CD14-positive monocyte (primary cell): ENCODE measurements around the gene MGLL. TPM values are rescaled to one million over a fixed set of nuclear protein-coding genes. Genes with fewer than 3 reads are reported as not detected.
A peak's percentile ranks its signal among the peaks of the same experiment; 100 is the strongest.

Source experiments
- DNase-seq, 3 donors: peaks; one replicate each; pipeline ENCODE4 v3.0.0-alpha.2; 2011 to 2022
- H2AFZ ChIP-seq: 2 replicates; pipeline ENCODE4 v1.6.0; 2012; ENCODE audit warnings: mild to moderate bottlenecking, low read depth, low read length, inconsistent platforms; ENCODE audit not compliant: insufficient read depth, poor library complexity, severe bottlenecking
- H3K27ac ChIP-seq, 2 donors: 1 replicate in 1 of 2; 2 replicates in 1 of 2; pipeline ENCODE4 v1.5.1; 2012 to 2013; ENCODE audit warnings: low read length in 2 of 2, control low read depth in 1 of 2, inconsistent platforms in 1 of 2, low read depth in 1 of 2, mild to moderate bottlenecking in 1 of 2
- H3K27me3 ChIP-seq, 2 donors: one replicate each; pipeline versions ENCODE4 v1.6.0 to v1.6.1; 2011 to 2013; ENCODE audit warnings: low read length in 2 of 2; ENCODE audit not compliant: control insufficient read depth in 2 of 2, insufficient read depth in 2 of 2
- H3K36me3 ChIP-seq, 2 donors: replicated peaks in 1 of 2; 1 replicate in 1 of 2; 2 replicates in 1 of 2; pipeline versions ENCODE4 v1.5.1 to v1.6.1; 2012 to 2013; ENCODE audit warnings: low read length in 2 of 2, control low read depth in 1 of 2, inconsistent platforms in 1 of 2, mild to moderate bottlenecking in 1 of 2; ENCODE audit not compliant: insufficient read depth in 2 of 2, control insufficient read depth in 1 of 2
- H3K4me1 ChIP-seq, 2 donors: 1 replicate in 1 of 2; 2 replicates in 1 of 2; pipeline versions ENCODE4 v1.5.1 to v1.6.1; 2012 to 2013; ENCODE audit warnings: low read length in 2 of 2, control low read depth in 1 of 2, inconsistent platforms in 1 of 2, mild to moderate bottlenecking in 1 of 2, moderate library complexity in 1 of 2; ENCODE audit not compliant: insufficient read depth in 2 of 2, control insufficient read depth in 1 of 2
- H3K4me2 ChIP-seq: replicated peaks from 2 replicates; pipeline ENCODE3; 2012; ENCODE audit warnings: low read length, moderate library complexity, mild to moderate bottlenecking; ENCODE audit not compliant: poor library complexity, severe bottlenecking; ENCODE audit errors: extremely low read depth
- H3K4me3 ChIP-seq, 3 experiments: fragments of 200-600 bp in 1 of 3; sonication (generic) in 1 of 3; replicated peaks in 1 of 3; 1 replicate in 2 of 3; 2 replicates in 1 of 3; pipeline ENCODE4 v1.5.1; 2011 to 2013; ENCODE audit warnings: low read length in 3 of 3, mild to moderate bottlenecking in 3 of 3, control low read depth in 2 of 3, low read depth in 2 of 3, inconsistent platforms in 1 of 3, moderate library complexity in 1 of 3
- H3K79me2 ChIP-seq: 2 replicates; pipeline ENCODE4 v1.6.0; 2012; ENCODE audit warnings: mild to moderate bottlenecking, control low read depth, inconsistent platforms, low read length, moderate library complexity; ENCODE audit not compliant: insufficient read depth
- H3K9ac ChIP-seq: 2 replicates; pipeline ENCODE4 v1.6.0; 2017; ENCODE audit warnings: low read length, mild to moderate bottlenecking; ENCODE audit not compliant: insufficient read depth, poor library complexity, severe bottlenecking
- H3K9me3 ChIP-seq, 2 donors: replicated peaks in 1 of 2; 1 replicate in 1 of 2; 2 replicates in 1 of 2; pipeline versions ENCODE4 v1.5.1 to v1.6.1; 2012 to 2013; ENCODE audit warnings: low read length in 2 of 2, control low read depth in 1 of 2; ENCODE audit not compliant: control insufficient read depth in 1 of 2, insufficient read depth in 1 of 2
- H4K20me1 ChIP-seq: 2 replicates; pipeline ENCODE4 v1.6.0; 2012; ENCODE audit warnings: mild to moderate bottlenecking, low read length, control low read depth, moderate library complexity; ENCODE audit not compliant: insufficient read depth
- H3K27ac Mint-ChIP-seq, 7 donors: one replicate each; pipeline ENCODE4 v1.8.0; 2020; ENCODE audit warnings: mild to moderate bottlenecking in 7 of 7, mixed read lengths in 7 of 7, moderate library complexity in 6 of 7, inconsistent platforms in 2 of 7
- H3K27me3 Mint-ChIP-seq, 3 donors: one replicate each; pipeline ENCODE4 v1.8.0; 2021 to 2022; ENCODE audit warnings: low read depth in 3 of 3, mild to moderate bottlenecking in 3 of 3, mixed read lengths in 3 of 3, moderate library complexity in 3 of 3, inconsistent platforms in 1 of 3
- H3K36me3 Mint-ChIP-seq, 2 donors: one replicate each; pipeline ENCODE4 v1.8.0; 2020; ENCODE audit warnings: mixed read lengths in 2 of 2, inconsistent platforms in 1 of 2, mild to moderate bottlenecking in 1 of 2
- H3K4me1 Mint-ChIP-seq: one replicate; pipeline ENCODE4 v1.8.0; 2020; ENCODE audit warnings: mild to moderate bottlenecking, mixed read lengths
- H3K4me3 Mint-ChIP-seq, 2 donors: one replicate each; pipeline ENCODE4 v1.8.0; 2020; ENCODE audit warnings: mild to moderate bottlenecking in 2 of 2, mixed read lengths in 2 of 2, moderate library complexity in 1 of 2
- H3K9me3 Mint-ChIP-seq, 7 donors: one replicate each; pipeline ENCODE4 v1.8.0; 2020 to 2022; ENCODE audit warnings: mixed read lengths in 7 of 7, mild to moderate bottlenecking in 6 of 7, moderate library complexity in 6 of 7, inconsistent platforms in 2 of 7
- CTCF ChIP-seq: fragments of 200-600 bp; IDR thresholded peaks from one replicate; pipeline ENCODE4 v1.8.0; 2022; ENCODE audit warnings: antibody characterized with exemption, mild to moderate bottlenecking
- WGBS: methylation state at CpG from one replicate; pipeline ENCODE4 v1.1.5; 2013; ENCODE audit warnings: missing lambda C conversion rate; ENCODE audit not compliant: insufficient coverage; 5-methylcytosine and 5-hydroxymethylcytosine counted together
- intact Hi-C, 2 donors: fragments of 100-400 bp; cut with micrococcal nuclease; formaldehyde crosslinking; loops; one replicate each; pipeline versions ENCODE4 v1.15.0 to v1.15.1; 2023
- polyA plus RNA-seq, 3 donors: library from polyadenylated mRNA; depleted of rRNA in 1 of 3; unstranded in 2 of 3; stranded (reverse) in 1 of 3; fragments of 300-500 nt in 2 of 3; fragments of >200 nt in 1 of 3; fragmentation: Illumina TruSeq in 2 of 3; gene quantifications; 1 replicate in 2 of 3; 2 replicates in 1 of 3; pipeline ENCODE4 v1.2.3, GENCODE V29; 2012 to 2021

The MGLL gene
- polyA plus RNA-seq, 3 donors, result 4.4 to 10.0 (median 6.4) TPM

GRCh38 chr3:127689266-127689860, 133.0 kb downstream of the MGLL start:
- Histone ChIP-seq H3K27ac (no peak overlapping the region), H3K27me3 (no peaks in the 10 kb centered on the region), H3K79me2 (no peaks in the 10 kb centered on the region), H3K9me3 (no peaks in the 10 kb centered on the region), H2AFZ (no peak overlapping the region), H3K4me1 (no peaks in the 10 kb centered on the region), H3K4me3 (no peak overlapping the region), H3K4me2 (no peak overlapping the region), H3K36me3 (no peaks in the 10 kb centered on the region), H4K20me1 (no peaks in the 10 kb centered on the region), H3K9ac (no peak overlapping the region)
- peaks cover 0 to 1% (median 0%) of the 10 kb centered on the region in 3 donors for H3K27me3 Mint-ChIP-seq
- peaks cover 4% of the 10 kb centered on the region for H3K4me1 Mint-ChIP-seq
- WGBS, result 95% methylated on average over 16 of the region's 19 CpGs
- no peak overlapping the region for H3K4me3 Mint-ChIP-seq
- H3K36me3 Mint-ChIP-seq, result no peaks in the 10 kb centered on the region
- TF ChIP-seq CTCF, result no peak
- no peaks in the 10 kb centered on the region for H3K9me3 Mint-ChIP-seq
- H3K27ac Mint-ChIP-seq, result peak overlapping the region in 1 of 7 donors; percentile 3
- DNase-seq, result no peak
- intact Hi-C loops, result loop anchor here in 1 of 2 donors (5.0 kb wide), 1 partner anchor 143 kb away; no protein-coding TSS in a partner anchor

DNA sequence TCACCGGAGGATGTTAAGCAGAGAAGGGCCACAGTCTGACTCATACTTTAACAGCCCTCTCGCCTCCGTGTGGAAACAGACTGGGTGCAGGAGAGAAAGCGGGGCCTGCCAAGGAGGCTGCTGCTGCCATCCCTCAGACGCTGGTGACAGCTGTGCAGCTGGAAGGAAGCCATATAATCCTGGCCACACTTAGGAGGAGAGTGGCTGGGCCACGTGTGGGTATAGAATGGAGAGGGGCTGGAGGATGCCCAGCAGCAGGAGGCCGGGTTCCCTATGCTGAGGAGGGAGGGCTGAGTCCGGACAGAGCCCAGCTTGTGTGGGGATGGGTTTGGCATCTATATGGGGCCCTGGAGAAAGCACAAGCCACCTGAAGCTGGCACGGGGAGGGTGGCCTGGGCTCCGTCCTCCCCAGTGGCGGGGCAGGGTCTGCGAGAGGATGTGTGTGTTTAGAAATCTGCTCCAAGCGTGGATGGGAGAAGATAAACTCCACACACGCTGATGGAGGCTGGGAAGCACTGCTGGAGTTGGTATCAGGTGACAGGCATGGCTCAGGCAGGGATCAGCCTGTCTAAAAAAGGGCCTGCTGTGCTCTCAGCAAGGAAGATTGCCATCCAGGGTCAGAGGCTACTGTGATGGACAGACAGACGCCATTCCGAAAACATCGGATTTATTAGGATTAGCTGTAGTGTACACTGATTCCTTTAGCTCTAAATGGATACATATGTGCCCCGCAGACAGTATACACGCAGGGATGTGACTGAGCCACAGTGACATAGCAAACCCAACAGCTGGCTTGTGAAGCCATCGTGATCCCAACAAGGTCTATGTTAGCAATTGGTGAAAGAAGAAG, 133.7 kb downstream of the MGLL start:
- H3K27ac Mint-ChIP-seq, result no peak overlapping the region
- Histone ChIP-seq H3K4me3 (no peak overlapping the region), H3K36me3 (no peaks in the 10 kb centered on the region), H3K4me2 (no peak overlapping the region), H3K79me2 (no peaks in the 10 kb centered on the region), H3K4me1 (peaks cover 4% of the 10 kb centered on the region in 2 donors), H4K20me1 (no peaks in the 10 kb centered on the region), H3K9me3 (no peaks in the 10 kb centered on the region), H3K27ac (no peak overlapping the region), H3K27me3 (no peaks in the 10 kb centered on the region), H3K9ac (no peak overlapping the region), H2AFZ (no peak overlapping the region)
- H3K4me3 Mint-ChIP-seq, result no peak overlapping the region
- H3K9me3 Mint-ChIP-seq, result no peaks in the 10 kb centered on the region
- no peak for DNase-seq
- peaks cover 0 to 1% (median 0%) of the 10 kb centered on the region in 3 donors for H3K27me3 Mint-ChIP-seq
- peaks cover 11% of the 10 kb centered on the region for H3K4me1 Mint-ChIP-seq
- H3K36me3 Mint-ChIP-seq, result no peaks in the 10 kb centered on the region
- intact Hi-C loops, result loop anchor here in 1 of 2 donors (5.0 kb wide), 1 partner anchor 144 kb away; no protein-coding TSS in a partner anchor
- no peak for TF ChIP-seq CTCF
- whole genome bisulfite sequencing, result 94% methylated on average over 18 of the region's 20 CpGs
